Measurements from ENCODE around the gene PRKCB. TPM values are rescaled to one million over a fixed set of nuclear protein-coding genes. Genes with fewer than 3 reads are reported as not detected.

Gene PRKCB
- total RNA-seq, 2 experiments from 2014 or later: 101 to 105 TPM

DNA sequence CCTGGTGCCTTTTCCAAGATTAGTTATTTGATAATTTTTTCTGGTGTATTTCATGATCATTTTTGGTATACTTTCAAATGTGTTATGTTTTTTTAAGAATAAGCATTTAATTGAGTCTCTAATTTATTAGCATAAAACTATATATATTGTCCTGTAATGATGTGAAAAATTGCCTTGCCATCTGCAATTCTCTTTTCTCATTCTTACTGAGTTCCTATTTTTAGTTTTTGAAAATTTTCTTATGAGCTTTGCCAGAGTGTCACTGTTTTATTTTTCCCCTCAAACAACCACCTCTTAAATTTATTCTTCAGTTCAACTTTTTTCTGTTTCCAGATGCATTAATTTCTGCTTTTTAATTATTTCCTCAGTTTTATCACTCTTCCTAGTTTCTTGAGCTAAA is 59.3 kb downstream of the PRKCB start:
- H3K27ac Mint-ChIP-seq: peak overlapping the region; percentile 14
- ATAC-seq: no peak
- DNase-seq: no peak
- H3K27me3 Mint-ChIP-seq (ENCODE audit: low read depth): no peaks in the 10 kb centered on the region
- ChIA-PET CTCF (no interaction called here), POLR2A (no interaction called here)
- no peak overlapping the region for H3K4me3 Mint-ChIP-seq
- no peaks in the 10 kb centered on the region for H3K9me3 Mint-ChIP-seq (ENCODE audit: insufficient read depth)
- peaks cover 32% of the 10 kb centered on the region for H3K4me1 Mint-ChIP-seq (ENCODE audit: low read depth)
- H3K36me3 Mint-ChIP-seq (ENCODE audit: low read depth): peaks cover 36% of the 10 kb centered on the region

DNA sequence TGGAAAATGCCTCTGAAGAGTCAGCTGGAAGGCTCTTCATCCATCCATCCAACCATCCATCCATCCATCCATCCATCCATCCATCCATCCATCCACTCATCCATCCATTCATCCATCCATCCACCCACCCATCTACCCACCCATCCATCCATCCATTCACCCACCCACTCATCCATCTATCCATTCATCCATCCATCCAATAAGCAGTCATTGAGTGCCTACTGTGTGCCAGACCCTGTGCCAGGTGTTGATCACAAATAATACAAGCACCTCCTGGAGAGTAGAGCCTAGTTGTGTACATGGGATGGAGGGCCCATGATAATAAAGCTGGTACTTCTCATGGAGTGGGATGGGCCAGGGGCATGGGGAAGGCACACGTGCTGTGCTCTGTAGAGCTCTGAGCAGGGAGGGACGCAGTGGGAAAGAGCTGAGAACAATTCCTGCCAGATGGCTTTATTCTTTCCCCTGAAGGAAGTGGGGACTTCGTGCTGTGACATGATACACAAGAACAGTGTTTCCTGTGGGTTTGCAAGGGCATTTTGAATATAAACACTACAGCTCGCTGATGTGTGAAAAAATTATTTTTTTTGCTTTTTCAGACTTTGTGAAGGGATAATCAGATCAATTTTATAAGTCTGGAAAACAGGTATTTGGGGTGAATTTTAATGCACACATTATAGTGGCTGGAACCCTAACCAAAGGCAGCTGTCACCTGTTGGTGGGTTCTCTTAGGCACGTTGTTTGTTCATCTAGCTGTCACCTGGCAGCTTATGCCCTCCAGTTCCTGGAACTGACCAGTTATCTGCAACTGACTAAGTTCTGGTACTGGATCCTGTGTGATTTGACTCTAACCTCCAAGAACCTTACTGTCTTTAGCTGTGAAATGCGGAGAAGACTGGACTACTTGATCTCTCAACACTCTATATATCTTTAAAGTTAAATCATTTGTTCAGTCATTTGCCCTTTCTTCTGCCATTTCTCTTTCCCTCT is 61.3 kb downstream of the PRKCB start:
- H3K36me3 Mint-ChIP-seq (ENCODE audit: low read depth): peaks cover 45% of the 10 kb centered on the region
- peaks cover 48% of the 10 kb centered on the region for H3K4me1 Mint-ChIP-seq (ENCODE audit: low read depth)
- ATAC-seq: peak; percentile 57
- no peaks in the 10 kb centered on the region for H3K27me3 Mint-ChIP-seq (ENCODE audit: low read depth)
- H3K4me3 Mint-ChIP-seq: peak overlapping the region; percentile 20
- no peak for DNase-seq
- CTCF ChIA-PET: interaction anchor here (0.6 to 1.9 kb wide), 8 partner anchors 12 to 113 kb away, joined by 3 to 13 read pairs (median 4); no protein-coding TSS in a partner anchor
- POLR2A ChIA-PET: interaction anchor here (0.6 to 1.2 kb wide), 2 partner anchors 15 to 54 kb away, joined by 3 read pairs; no protein-coding TSS in a partner anchor
- H3K27ac Mint-ChIP-seq: peak overlapping the region; percentile 78
- H3K9me3 Mint-ChIP-seq (ENCODE audit: insufficient read depth): no peaks in the 10 kb centered on the region

DNA sequence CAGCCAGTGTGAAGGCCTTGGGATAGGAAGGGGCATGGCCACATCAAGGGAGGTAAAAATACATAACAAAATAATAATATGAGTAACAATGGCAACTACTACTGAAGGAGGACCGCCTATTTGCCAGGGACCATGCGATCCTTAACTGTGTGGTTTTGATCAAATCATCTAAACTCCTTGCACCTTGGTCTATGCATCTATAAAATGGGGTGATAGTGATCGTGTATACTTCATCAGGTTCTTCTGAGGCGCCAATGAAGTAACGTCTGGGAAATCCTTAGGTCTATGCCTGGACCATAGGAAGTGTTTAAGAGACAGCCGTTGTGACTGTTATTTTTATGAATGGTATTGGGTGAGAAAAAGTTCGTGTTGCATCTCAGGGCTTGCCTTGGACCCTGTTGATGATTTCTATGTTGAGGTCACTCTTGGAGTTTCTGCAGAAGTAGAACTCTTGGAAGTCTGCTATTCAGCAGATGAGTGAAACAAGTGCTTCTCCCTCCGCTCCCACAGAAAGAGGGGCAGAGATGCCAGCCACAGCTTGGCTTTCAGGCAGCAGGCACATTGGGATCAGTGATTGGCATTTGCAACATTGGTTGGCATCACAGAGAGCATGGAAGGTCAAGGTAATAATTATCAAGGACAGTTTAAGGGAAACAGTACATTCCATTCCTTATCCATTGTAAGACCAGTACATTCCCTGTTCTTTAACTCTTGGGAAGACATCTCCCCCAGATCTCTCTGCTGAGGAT is 63.1 kb downstream of the PRKCB start:
- Mint-ChIP-seq H3K36me3 (ENCODE audit: low read depth) (peaks cover 32% of the 10 kb centered on the region), H3K4me3 (no peak overlapping the region), H3K27me3 (ENCODE audit: low read depth) (no peaks in the 10 kb centered on the region), H3K27ac (no peak overlapping the region), H3K9me3 (ENCODE audit: insufficient read depth) (no peaks in the 10 kb centered on the region), H3K4me1 (ENCODE audit: low read depth) (peaks cover 57% of the 10 kb centered on the region)
- ChIA-PET CTCF (no interaction called here), POLR2A (no interaction called here)
- no peak for ATAC-seq
- no peak for DNase-seq

DNA sequence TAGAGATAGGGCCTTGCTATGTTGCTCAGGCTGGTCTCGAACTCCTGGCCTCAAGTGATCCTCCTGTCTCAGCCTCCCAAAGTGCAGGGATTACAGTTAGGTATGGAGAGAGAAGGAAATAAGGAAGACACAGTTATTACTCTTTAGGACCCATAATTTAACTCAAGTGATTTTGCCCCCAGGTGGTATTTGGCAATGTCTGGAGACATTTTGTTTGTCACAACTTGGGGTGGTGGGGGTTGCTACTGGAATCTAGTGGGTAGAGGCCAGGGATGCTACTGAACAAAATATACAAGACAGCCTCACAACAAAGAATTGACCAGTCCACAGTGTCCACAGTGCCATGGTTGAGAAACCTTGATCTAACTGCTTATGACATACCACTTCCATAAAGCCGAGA is 64.1 kb downstream of the PRKCB start:
- H3K9me3 Mint-ChIP-seq (ENCODE audit: insufficient read depth): no peaks in the 10 kb centered on the region
- POLR2A ChIA-PET: no interaction called here
- ATAC-seq: no peak

DNA sequence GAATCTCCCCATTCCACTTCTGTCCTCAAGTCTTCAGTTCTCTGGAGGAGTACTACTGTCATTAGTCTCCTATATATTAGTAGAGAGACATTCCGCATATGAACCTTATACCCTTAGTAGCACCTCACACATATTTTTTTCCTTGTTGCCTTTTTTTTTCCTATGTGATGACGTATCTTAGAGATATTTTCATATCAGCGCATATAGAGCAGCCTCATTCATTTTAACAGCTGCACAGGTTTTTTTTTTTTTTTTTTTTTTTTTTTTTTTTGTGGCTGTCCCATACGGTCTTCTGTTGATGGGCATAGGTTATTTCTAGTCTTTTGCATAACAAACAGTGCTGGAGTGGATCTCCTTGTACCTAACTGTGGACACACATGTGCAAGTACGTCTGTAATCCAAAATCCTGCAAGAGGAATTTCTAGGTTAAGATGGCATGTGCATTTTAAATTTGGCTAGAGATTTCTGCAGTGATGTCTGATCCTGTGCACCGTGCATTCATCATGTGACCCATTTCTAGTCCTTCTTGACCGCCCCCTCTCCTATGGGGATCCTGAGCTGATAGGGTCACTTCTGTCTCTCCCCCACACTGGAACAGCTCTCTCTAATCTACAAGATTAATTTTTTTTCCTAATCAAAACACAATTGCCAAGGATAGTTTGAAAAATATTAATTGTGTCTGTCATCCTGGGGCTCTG is 64.8 kb downstream of the PRKCB start:
- Mint-ChIP-seq H3K36me3 (ENCODE audit: low read depth) (peaks cover 22% of the 10 kb centered on the region), H3K27me3 (ENCODE audit: low read depth) (no peaks in the 10 kb centered on the region), H3K4me3 (no peak overlapping the region), H3K27ac (peak overlapping the region; percentile 12), H3K4me1 (ENCODE audit: low read depth) (peaks cover 56% of the 10 kb centered on the region), H3K9me3 (ENCODE audit: insufficient read depth) (no peaks in the 10 kb centered on the region)
- CTCF ChIA-PET: interaction anchor here (0.7 kb wide), 1 partner anchor 13 kb away, joined by 3 read pairs; no protein-coding TSS in a partner anchor
- ATAC-seq (no peak), DNase-seq (no peak)
- POLR2A ChIA-PET: no interaction called here

More for the DNA sequence above, 64.1 kb downstream of the PRKCB start:
- CTCF ChIA-PET: no interaction called here
- Mint-ChIP-seq H3K4me1 (ENCODE audit: low read depth) (peaks cover 56% of the 10 kb centered on the region), H3K36me3 (ENCODE audit: low read depth) (peaks cover 22% of the 10 kb centered on the region), H3K27me3 (ENCODE audit: low read depth) (no peaks in the 10 kb centered on the region), H3K4me3 (no peak overlapping the region), H3K27ac (no peak overlapping the region)
- DNase-seq: no peak

DNA sequence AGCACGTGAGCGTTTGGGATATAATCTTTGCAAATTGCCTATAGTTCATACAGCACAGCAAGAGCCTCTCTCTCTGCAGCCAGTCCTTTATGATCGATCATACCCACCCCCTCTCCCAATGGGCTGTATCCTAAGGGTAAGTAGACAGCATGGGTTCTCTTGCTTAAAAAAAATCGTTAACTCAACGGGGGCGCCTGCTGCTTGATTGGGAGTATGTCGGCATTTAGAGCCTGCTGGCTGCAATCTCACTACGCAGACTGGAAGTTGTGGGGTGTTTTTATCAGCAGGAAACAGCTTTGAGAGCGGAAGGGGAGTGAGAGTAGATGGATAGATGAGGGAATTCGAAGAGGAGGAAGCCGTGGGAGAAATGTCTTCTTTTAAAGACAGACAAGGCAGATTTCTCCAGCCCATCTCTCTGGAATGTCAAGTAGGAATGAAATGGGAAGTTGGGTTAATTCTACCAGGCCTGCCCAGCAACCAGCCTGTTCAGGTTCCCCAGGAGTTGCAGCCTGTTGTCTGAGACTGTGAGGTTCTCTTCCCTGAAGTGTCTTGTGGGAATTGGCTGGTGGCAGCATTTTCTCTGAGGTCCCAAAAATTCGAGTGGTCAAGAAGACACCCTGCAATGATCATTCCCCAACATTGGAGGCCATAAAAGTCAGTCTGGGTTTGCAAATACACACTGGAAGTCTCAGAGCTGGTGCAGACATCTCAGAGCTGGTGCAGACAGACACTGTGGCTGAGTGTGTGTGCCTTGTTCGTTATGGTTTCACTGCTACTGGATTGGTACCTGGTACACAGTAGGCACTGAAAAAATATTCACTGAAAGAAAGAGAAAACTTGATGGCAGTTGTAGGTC is 65.6 kb downstream of the PRKCB start:
- no peak for ATAC-seq
- Mint-ChIP-seq H3K27ac (peak overlapping the region; percentile 9), H3K4me1 (ENCODE audit: low read depth) (peaks cover 52% of the 10 kb centered on the region), H3K9me3 (ENCODE audit: insufficient read depth) (no peaks in the 10 kb centered on the region), H3K4me3 (no peak overlapping the region), H3K36me3 (ENCODE audit: low read depth) (peaks cover 21% of the 10 kb centered on the region), H3K27me3 (ENCODE audit: low read depth) (no peaks in the 10 kb centered on the region)
- ChIA-PET CTCF (interaction anchor here (0.7 to 1.7 kb wide), 3 partner anchors 12 to 109 kb away, joined by 3 to 6 read pairs (median 4); no protein-coding TSS in a partner anchor), POLR2A (no interaction called here)
- no peak for DNase-seq

DNA sequence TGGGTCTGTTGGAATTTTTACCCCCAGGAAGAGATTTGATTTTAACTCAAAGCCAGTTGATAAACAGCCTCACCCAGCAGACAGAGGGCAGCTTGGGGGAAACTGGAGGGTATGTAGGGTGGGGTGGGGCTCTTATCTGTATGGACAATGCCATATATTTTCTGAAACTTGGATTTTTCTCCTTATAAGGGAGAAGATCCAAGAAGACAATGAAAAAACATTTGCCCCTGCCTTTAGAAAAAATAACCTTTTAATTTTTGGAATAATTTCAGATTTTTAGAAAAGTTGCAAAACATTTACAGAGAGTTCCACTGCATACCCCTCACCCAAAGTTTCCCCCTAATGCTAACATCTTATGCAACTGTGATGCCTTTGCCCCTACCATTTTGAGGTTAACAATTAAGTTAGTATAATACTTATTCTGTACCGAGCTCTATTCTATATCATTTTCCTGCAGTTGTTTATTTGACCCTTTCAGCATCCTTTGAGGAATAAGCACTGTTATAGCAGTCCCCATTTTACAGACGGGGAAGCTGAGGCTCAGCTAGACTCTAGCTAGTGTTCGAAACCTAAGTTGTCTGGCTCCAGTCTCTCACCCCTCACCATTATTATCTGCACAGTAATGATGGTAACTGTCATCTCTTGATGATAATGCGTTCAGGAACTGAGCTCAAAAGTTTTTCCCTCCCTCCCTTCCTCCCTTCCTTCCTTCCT is 66.4 kb downstream of the PRKCB start:
- H3K9me3 Mint-ChIP-seq (ENCODE audit: insufficient read depth): no peaks in the 10 kb centered on the region
- ChIA-PET CTCF (interaction anchor here (1.2 to 1.9 kb wide), 3 partner anchors 98 to 108 kb away, joined by 4 to 12 read pairs (median 6); no protein-coding TSS in a partner anchor), POLR2A (no interaction called here)
- peaks cover 20% of the 10 kb centered on the region for H3K36me3 Mint-ChIP-seq (ENCODE audit: low read depth)
- no peaks in the 10 kb centered on the region for H3K27me3 Mint-ChIP-seq (ENCODE audit: low read depth)
- H3K27ac Mint-ChIP-seq: no peak overlapping the region
- H3K4me1 Mint-ChIP-seq (ENCODE audit: low read depth): peaks cover 48% of the 10 kb centered on the region
- no peak overlapping the region for H3K4me3 Mint-ChIP-seq
- DNase-seq (no peak), ATAC-seq (no peak)

DNA sequence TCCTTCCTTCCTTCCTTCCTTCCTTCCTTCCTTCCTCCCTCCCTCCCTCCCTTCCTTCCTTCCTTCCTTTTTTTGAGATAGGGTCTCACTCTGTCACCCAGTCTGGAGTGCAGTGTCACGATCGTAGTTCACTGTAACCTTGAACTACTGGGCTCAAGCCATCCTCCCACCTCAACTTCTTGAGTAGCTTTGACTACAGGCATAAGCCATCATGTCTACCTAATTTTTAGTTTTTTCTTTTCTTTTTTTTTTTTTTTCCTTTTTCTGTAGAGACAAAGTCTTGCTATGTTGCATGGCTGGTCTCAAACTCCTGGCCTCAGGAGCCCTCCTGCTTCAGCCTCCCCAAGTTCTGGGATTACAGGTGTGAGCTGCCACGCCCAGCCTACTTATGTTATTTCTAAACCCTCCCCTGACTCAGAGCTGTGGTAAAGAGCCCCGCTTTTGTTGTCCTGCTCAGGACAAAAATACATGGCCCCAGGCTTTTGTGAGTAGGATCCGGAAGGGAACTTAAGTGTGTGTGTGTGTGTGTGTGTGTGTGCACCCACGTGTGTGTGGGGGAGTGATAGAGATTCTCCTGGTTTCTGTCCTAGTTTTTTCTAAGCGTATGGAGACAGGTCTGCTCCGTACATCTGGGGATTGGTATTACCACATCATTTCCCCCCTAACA is 67.1 kb downstream of the PRKCB start:
- no peak overlapping the region for H3K4me3 Mint-ChIP-seq
- H3K36me3 Mint-ChIP-seq (ENCODE audit: low read depth): peaks cover 20% of the 10 kb centered on the region
- no peak for DNase-seq
- no peaks in the 10 kb centered on the region for H3K9me3 Mint-ChIP-seq (ENCODE audit: insufficient read depth)
- POLR2A ChIA-PET: no interaction called here
- CTCF ChIA-PET: interaction anchor here (1.7 to 1.9 kb wide), 3 partner anchors 76 to 108 kb away, joined by 5 to 12 read pairs (median 6); no protein-coding TSS in a partner anchor
- no peaks in the 10 kb centered on the region for H3K27me3 Mint-ChIP-seq (ENCODE audit: low read depth)
- ATAC-seq: no peak
- peaks cover 44% of the 10 kb centered on the region for H3K4me1 Mint-ChIP-seq (ENCODE audit: low read depth)
- no peak overlapping the region for H3K27ac Mint-ChIP-seq

DNA sequence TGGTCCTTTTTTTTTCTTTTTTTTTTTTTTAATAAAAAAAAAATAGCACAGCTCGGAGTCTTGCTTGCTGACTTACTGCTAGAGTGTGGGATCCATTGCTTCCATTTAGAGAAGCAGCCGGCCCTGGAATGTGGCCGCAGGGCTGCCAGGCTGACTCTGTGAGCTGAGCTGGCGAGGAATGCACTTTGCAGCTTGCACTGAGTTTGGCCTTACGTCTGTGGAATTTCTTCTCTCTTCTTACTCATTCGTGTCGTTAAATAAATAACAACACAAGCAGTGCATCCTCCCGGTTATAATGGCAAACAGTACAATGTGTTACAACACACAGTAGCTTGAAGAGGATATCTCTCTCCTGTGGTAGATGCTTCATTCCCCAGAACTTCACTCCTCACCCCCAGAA is 69.2 kb downstream of the PRKCB start:
- Mint-ChIP-seq H3K27me3 (ENCODE audit: low read depth) (no peaks in the 10 kb centered on the region), H3K4me1 (ENCODE audit: low read depth) (peaks cover 33% of the 10 kb centered on the region), H3K4me3 (no peak overlapping the region), H3K27ac (no peak overlapping the region), H3K9me3 (ENCODE audit: insufficient read depth) (no peaks in the 10 kb centered on the region), H3K36me3 (ENCODE audit: low read depth) (peaks cover 14% of the 10 kb centered on the region)
- ATAC-seq (no peak), DNase-seq (no peak)
- CTCF ChIA-PET: interaction anchor here (1.1 to 1.9 kb wide), 3 partner anchors 31 to 105 kb away, joined by 3 to 5 read pairs (median 5); no protein-coding TSS in a partner anchor
- POLR2A ChIA-PET: no interaction called here

DNA sequence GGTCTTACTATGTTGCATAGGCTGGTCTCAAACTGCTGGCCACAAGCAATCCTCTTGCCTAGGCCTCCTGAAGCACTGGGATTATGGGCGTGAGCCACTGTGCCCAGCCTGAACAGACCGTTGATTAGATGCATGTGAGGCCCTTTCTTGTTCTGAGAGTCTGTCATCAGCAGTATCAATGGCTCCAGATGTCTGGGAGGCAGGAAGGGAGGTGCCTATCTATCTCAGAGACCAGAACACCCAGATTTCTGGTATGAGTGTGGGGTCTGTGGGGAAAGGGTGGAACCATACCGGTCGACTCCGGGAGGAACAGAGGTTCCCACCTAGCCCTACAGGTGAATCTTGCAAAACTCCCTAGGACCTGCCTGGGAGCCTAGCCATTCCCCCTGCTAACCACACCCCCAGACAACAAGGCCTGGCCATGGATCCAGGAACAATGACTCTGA is 71.7 kb downstream of the PRKCB start:
- ATAC-seq (no peak), DNase-seq (no peak)
- no peak overlapping the region for H3K4me3 Mint-ChIP-seq
- peaks cover 12% of the 10 kb centered on the region for H3K36me3 Mint-ChIP-seq (ENCODE audit: low read depth)
- H3K4me1 Mint-ChIP-seq (ENCODE audit: low read depth): peaks cover 14% of the 10 kb centered on the region
- H3K9me3 Mint-ChIP-seq (ENCODE audit: insufficient read depth): no peaks in the 10 kb centered on the region
- no peak overlapping the region for H3K27ac Mint-ChIP-seq
- ChIA-PET POLR2A (no interaction called here), CTCF (no interaction called here)
- no peaks in the 10 kb centered on the region for H3K27me3 Mint-ChIP-seq (ENCODE audit: low read depth)
